ENCODE measurements around the gene PNPLA6. TPM values are rescaled to one million over a fixed set of nuclear protein-coding genes. Genes with fewer than 3 reads are reported as not detected.
A peak's percentile ranks its signal among the peaks of the same experiment; 100 is the strongest.

PNPLA6 gene
- total RNA-seq, 1 donor from 2014 or later: 63.7 TPM

DNA sequence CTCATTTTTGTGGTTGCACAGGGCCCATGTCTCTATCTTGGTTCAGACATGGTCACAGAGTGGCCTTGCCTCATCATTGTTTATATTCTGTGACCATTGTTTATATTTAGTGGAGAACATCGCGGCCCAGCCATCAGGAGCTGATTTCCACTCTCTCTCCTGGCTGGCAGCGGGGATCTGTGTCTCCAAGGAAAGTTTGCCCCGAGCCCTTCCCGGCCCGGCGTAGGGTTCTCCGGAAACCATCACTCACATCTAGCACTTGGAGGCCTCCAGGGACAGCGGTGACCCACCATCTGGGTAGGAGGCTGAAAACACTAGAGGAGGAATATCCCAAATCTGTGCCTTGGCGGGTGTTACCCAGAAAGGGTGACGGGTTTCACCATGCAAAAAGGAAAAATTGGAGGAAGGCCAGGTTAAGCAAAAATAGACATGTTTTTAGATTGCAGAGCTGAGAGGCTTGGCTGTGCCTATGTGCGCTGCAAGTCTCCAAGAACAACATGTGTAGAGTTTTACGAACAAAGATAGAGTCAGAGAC is 20.3 kb upstream of the PNPLA6 start:
- DNase-seq (ENCODE audit: low read depth in 2 of 2): no peak

DNA sequence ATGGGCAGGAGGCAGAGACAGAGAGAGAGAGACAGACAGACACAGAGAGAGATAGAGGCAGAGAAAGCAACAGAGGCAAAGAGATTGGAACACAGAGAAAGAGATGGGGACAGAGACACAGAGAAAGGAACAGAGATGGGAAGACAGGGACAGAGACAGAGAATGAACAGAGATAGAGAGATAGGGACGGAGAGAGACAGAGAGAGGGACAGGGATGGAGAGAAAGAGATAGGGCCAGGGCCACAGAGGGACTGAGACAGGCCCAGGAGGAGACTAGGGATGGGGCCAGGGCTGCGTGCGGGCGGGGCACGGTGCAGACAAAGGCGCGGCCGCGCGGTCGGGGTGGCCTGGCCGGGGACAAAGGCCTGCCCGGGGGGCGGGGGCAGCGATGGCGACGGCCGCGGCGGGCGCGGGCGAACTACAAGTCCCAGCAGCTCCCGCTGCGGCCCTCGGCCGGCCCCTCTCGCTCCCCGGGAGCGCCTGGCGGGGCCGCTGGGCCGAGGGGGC is 19.8 kb upstream of the PNPLA6 start, which contains the start of gene ZNF358:
Gene ZNF358 (plus strand): TSS at position 459 of the 507 bp plus-strand sequence. CDS start 3,140 bp downstream, outside the sequence.
- DNase-seq (ENCODE audit: low read depth in 2 of 2): peak in 1 of 2 donors; percentile 78

GRCh38 chr19:7516333-7516732 is 19.2 kb upstream of the PNPLA6 start:
- DNase-seq (ENCODE audit: low read depth in 2 of 2): no peak

DNA sequence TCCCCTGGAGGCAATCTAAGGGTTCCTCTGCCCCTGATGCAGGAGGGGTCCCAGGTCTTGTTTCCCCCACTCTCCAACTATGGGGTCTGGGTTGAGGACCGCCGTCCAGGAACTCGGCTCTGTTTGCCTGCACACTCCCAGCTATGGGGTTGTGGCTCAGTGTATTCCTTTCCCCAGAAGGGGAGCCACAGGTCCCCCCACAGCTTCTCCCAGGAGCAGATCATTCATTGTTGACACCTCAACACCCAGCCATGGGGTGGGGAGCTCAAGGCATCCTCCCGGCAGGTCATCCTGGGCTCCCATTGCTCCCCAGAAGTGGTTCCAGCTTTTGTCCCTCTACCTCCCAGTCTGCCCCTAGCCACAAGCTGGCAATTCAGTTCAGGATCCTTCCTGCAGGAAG is 18.6 kb upstream of the PNPLA6 start:
- no peak for DNase-seq (ENCODE audit: low read depth in 2 of 2)

DNA sequence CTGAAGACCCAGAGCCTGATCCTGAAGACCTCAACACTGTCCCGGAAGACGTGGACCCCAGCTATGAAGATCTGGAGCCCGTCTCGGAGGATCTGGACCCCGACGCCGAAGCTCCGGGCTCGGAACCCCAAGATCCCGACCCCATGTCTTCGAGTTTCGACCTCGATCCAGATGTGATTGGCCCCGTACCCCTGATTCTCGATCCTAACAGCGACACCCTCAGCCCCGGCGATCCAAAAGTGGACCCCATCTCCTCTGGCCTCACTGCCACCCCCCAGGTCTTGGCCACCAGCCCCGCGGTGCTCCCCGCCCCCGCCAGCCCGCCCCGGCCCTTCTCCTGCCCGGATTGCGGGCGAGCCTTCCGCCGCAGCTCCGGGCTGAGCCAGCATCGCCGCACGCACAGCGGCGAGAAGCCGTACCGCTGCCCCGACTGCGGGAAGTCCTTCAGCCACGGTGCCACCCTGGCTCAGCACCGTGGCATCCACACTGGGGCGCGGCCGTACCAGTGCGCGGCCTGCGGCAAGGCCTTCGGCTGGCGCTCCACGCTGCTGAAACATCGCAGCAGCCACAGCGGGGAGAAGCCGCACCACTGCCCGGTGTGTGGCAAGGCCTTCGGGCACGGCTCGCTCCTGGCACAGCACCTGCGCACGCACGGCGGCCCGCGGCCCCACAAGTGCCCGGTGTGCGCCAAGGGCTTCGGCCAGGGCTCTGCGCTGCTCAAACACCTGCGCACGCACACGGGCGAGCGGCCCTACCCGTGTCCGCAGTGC is 16.0 kb upstream of the PNPLA6 start:
- no peak for DNase-seq (ENCODE audit: low read depth in 2 of 2)

GRCh38 chr19:7520131-7521051 is 15.1 kb upstream of the PNPLA6 start:
- DNase-seq (ENCODE audit: low read depth in 2 of 2): no peak

GRCh38 chr19:7521551-7522071 is 13.9 kb upstream of the PNPLA6 start:
- DNase-seq (ENCODE audit: low read depth in 2 of 2): no peak

DNA sequence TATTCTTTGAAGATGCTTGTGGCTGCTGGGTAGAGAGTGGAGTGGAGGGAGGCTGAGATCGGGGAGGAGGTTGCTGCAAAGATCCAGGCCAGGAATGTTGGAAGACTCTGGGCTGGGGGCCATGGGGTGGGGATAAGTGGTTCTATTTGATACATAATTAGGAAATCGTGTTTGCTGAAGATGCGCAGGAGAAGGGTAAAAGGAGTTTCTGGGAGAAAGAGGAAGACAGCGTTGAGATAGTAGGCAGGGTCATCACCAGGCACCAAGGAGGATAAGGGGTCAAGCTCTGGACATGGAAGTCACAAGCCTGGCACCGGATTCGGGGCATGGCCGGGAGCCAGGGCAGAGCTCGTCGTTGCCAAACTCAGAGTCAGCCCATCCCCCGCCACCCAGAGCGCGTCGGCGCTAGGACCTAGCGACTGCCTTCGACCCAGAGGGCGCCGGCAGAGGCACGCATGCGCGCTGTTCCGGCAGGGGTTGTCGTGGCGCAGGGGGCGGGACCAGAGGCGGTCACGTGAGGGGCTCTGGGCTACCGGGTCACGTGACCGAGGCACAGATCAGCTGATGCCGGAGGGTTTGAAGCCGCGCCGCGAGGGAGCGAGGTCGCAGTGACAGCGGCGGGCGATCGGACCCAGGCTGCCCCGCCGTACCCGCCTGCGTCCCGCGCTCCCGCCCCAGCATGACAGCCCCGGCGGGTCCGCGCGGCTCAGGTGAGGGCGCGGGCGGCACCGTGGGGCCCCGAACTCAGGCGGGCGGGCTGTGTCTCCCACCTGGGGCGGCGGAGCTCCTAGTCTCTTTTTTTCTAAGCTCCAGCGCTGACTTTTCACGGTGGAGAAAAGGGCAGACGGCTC is 13.2 kb upstream of the PNPLA6 start, which contains the start of gene MCOLN1:
Gene MCOLN1 (plus strand): TSS at position 553 of the 851 bp plus-strand sequence. CDS start 127 bp downstream, at position 680.
- DNase-seq (ENCODE audit: low read depth in 2 of 2): peak; percentile 93 to 97

GRCh38 chr19:7522923-7523667 is 12.4 kb upstream of the PNPLA6 start:
- DNase-seq (ENCODE audit: low read depth in 2 of 2): no peak

DNA sequence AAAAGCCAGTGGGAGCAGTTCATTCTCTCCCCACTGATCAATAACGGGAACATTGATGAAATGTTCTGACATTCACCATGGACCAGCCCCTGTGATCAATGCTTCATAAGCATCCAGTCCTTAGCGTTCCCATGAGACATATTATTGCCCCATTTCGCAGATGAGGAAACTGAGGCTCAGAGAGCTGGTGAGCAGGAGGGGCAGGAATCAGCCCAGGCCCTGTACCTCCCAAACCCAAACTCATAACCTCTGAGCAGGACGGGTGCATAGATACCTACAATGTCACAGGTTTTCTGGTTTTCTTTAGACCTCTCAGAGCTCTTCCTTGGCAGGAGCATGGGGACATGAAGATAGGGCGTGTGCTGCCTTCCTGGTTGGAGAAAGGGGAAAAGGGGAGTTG is 11.0 kb upstream of the PNPLA6 start:
- DNase-seq (ENCODE audit: low read depth in 2 of 2): no peak

DNA sequence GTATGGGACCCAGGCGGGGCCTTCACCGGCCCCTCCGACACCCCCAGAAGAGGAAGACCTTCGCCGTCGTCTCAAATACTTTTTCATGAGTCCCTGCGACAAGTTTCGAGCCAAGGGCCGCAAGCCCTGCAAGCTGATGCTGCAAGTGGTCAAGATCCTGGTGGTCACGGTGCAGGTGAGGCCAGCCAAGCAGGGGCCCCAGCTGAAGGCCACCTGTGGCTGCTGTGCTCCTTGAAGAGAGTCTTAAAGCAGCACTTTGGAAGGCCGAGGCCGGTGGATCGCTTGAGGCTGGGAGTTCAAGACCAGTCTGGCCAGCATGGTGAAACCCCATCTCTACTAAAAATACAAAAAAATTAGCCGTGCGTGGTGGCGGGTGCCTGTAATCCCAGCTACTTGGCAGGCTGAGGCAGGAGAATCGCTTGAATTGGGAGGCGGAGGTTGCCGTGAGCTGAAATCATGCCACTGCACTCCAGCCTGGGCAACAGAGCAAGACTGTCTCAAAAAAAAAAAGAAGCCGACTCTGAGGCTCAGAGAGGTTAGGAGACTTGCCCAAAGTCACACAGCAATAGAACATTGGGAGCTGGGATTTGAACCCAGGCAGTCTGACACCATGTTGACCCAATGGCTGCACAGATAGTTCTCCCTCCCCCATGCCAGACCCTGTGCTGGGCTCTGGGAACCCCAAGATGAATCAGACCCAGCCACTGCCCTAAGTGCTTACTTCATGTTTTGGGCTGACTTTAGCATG is 10.4 kb upstream of the PNPLA6 start:
- no peak for DNase-seq (ENCODE audit: low read depth in 2 of 2)

- DNase-seq (ENCODE audit: low read depth in 2 of 2): no peak
These were observed 9.2 kb upstream of the PNPLA6 start for GRCh38 chr19:7526059-7526929.

DNA sequence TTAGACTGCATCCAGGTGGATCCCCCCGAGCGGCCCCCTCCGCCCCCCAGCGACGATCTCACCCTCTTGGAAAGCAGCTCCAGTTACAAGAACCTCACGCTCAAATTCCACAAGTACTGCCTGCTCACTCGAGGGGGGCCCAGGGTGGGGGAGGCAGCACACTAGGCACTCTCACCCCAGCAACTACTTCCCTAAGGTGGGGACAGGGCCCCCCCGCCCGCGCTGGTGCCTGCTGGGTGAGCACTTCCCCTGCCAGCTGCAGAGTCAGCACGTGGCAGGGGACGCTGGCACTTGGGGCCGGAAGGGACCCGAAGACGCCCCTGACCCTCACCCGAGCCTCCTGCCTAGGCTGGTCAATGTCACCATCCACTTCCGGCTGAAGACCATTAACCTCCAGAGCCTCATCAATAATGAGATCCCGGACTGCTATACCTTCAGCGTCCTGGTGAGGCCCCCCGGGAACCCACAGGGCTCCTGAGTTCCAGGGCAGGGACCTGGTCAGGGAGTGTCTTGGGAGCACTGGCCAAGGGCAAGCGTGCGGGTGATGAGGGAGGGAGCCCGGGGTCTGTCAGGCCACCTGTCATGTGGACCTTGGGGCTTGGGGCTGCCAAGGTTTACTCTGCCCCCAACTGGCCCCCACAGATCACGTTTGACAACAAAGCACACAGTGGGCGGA is 7.9 kb upstream of the PNPLA6 start:
- DNase-seq (ENCODE audit: low read depth in 2 of 2): no peak

DNA sequence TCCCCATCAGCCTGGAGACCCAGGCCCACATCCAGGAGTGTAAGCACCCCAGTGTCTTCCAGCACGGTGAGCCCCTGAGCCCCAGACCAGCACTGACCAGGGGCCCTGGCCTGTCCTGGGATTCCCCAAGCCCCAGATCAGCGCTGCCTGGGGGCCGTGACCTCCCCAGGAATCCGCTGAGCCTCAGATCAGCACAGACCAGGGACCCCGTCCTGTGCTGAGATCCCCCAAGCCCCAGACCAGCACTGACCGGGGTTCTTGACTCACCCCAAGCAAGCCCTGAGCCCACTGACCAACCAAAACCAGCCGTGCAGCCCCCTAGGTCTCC is 7.4 kb upstream of the PNPLA6 start:
- DNase-seq (ENCODE audit: low read depth in 2 of 2): no peak

GRCh38 chr19:7528522-7529245 is 6.8 kb upstream of the PNPLA6 start:
- DNase-seq (ENCODE audit: low read depth in 2 of 2): no peak

GRCh38 chr19:7529246-7529600 is 6.3 kb upstream of the PNPLA6 start:
- no peak for DNase-seq (ENCODE audit: low read depth in 2 of 2)
